GM21825 (cell line): ENCODE measurements around the gene GPBP1L1.

Source experiments
- ATAC-seq: cut with Tn5 transposase; IDR thresholded peaks from one replicate; pipeline ENCODE4 v1.9.1; 2021; ENCODE audit warnings: mild to moderate bottlenecking, moderate library complexity; ENCODE audit not compliant: unreplicated experiment

GPBP1L1 gene

DNA sequence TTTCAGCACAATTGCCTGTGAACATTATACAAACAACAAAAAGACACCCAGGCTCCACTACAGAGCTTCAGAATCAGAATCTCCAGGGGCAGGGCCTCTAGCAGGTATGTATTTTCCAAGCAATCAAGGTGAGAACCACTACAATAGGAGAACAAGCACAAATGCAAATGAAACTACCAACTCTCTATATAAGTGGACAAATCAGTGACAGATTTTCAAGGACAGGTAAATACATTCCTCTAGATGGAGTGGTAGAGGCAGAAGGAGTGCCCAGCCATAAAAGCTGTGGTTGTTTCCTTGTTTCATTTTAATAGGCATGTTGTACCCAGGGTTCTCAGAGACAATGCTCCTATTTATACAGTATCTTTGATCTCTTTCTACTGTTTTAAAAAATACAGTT is 42.4 kb downstream of the GPBP1L1 start:
- no peak for ATAC-seq

GRCh38 chr1:45643321-45643720 is 43.0 kb downstream of the GPBP1L1 start:
- no peak for ATAC-seq

DNA sequence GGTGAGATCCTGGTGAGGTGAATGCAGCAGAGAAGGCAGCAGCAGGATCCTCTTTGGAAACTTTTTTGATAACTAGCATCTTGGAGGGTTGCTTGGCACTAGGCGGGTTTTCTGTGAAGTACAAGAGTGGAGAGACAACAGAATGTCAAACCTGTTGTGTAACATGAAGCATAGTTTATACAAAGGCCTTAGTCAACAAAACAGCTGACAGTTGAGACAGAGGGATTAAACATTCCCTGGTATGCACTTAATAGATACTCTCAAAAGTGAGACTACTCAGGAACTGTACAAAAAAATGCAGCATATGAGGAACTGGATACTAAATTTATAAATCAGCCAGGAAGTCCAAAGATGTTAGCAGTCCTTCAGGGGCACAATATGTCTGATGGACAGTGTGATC is 46.0 kb downstream of the GPBP1L1 start:
- ATAC-seq = no peak

GRCh38 chr1:45635211-45635610 is 51.1 kb downstream of the GPBP1L1 start:
- ATAC-seq = no peak

GRCh38 chr1:45630429-45630828 is 55.9 kb downstream of the GPBP1L1 start:
- no peak for ATAC-seq

- ATAC-seq = no peak
Measured at GRCh38 chr1:45629035-45629434, 57.3 kb downstream of the GPBP1L1 start.

DNA sequence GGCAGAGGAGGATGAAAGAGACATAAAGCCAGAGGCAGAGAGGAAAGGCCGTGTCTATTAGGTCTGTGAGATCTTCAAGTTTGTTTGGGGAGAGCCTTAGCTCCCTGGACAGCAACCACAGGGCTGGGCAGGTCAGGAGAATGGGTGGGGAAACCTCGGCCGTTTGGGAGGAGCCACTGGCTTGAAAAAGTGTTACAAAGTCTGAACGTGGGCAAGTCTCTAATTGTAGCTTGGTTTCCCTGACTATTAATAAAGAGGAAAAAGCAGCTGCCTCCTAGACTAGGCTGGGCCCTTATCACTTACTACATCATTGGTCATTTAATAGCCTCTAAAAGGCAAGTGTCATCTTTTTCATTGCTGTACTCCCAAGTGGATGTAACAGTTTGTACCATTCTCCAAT is 62.4 kb downstream of the GPBP1L1 start, which contains the start of gene CCDC17:
CCDC17 (minus strand) TSS at position 83 of the 400 bp plus-strand sequence. CDS start 145 bp downstream, outside the sequence.
- no peak for ATAC-seq

- no peak for ATAC-seq
Measured at GRCh38 chr1:45622524-45623394, 63.6 kb downstream of the GPBP1L1 start.

DNA sequence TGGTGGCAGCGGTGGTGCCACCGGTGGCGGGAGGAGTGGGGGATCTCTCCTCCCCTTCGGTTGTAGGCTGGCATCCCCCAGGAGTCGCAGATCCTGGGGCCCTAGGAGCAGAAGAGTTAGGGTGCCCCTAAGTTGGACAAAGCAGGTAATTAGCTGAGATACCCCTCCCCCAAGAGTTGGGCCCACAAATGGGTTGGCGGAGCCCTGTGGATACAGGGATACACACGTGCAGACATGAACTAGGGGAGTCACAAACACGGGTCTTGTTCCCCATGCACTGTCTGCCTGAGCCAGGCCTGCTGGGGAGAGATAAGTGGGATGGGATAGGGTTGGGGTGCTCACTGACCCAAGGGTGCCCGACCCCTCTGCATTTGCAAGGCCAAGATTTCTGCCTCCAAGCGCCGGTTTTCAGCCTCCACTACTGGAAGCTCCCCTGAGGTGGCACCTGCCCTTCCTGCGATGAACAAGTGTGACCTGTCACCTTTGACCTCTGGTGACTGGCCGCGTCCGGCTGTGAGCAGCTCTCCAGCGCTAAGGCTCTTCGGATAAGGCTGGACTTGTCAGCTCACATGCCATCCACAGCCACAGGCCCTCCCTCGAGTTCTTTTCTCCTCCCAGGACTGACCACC is 64.3 kb downstream of the GPBP1L1 start:
- no peak for ATAC-seq

- no peak for ATAC-seq
Measured at GRCh38 chr1:45621501-45621836, 64.9 kb downstream of the GPBP1L1 start.

DNA sequence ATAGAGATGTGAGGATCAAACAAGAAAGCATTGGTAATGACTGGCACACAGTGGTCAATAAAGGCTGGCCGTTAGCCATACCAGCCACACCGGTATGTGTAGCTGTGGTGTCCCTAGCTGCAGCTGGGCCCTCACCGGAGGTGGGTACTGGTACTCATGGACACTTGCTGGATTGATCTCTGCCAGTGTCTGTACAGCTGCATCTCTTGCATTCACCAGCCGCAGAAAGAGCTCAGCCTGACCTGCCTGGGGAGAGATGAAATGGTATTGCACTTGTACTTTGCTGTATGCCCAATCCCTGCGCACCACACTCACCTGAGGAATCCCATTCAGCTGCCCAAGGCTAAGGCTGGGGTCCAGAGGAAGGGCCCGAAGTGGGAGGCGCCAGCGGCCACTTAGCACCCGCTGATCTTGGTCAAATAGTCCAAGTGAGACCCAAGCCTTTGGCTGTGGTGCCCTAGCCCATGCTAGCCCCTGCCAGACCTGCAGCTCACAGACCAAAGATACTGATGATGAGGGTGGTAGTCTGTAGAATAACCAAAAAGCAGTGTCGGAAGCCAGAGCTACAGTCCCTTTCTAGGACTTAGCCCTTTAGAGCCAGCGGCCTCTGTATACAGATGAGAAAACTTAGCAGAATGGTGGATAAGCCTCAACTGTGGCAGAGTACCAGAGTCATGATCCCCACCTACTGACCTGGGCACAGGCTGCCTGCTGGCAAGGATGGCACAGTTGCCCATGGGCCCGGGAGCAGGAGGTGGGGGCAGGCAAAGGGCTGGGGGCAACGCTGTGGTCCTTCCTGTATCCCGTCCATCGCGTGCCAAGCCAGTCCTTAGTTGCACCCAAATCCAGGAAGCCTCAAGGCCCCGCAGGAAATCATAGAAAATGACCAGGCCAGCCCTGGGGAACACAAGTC is 65.5 kb downstream of the GPBP1L1 start:
- ATAC-seq = no peak

DNA sequence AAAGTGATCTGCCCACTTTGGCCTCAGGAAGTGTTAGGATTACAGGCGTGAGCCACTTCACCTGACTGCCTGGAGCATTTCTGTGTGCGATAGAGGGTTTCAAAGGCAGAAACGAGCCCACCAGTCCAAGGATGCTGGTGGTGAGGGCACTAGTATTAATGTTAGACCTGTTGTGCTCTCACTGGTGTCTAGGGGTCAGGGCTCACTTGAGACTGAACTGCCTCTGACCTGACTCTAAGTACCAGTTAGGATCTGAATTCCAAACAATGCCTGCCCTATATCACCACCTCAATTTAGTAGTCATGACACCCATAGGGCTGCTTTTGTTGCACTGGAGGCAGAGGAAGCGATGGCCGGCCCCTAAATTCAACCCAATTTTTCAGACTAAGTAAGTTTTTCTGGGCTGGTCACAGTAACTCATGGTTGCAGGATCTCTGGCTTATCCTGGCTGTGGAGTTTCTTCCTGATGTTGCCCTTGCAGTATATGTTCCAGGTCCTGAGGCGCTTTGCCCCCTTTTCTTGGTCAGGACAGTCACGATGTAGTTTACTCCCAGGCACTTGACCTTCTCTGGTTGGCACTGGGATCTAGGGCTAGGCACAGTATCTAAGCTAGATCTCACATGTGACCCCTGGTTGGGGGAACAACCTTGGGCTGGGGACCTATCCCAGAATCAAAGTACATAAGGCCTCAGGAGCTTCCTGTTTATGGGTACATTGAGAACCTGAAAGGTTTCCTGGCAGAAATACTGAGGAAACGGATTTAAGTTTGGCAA is 67.0 kb downstream of the GPBP1L1 start:
- ATAC-seq = no peak

DNA sequence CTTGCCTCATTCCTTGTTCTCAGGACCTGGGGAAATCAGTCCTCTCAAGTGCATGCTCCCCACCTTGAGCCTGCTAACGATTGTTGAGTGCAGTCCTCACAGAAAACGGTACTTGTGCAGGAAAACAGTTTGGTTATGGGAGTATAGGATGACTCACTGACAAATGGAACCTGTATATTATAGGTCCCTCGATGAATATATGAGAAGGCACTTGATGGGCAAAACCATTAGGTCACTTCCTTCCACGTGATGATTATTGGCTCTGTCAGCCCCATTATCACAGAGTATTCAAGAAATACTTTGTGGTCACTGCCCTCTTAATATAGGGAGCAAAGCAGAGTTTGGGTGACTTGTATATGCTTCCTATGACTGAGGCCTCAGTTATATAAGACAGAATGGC is 68.7 kb downstream of the GPBP1L1 start:
- no peak for ATAC-seq

DNA sequence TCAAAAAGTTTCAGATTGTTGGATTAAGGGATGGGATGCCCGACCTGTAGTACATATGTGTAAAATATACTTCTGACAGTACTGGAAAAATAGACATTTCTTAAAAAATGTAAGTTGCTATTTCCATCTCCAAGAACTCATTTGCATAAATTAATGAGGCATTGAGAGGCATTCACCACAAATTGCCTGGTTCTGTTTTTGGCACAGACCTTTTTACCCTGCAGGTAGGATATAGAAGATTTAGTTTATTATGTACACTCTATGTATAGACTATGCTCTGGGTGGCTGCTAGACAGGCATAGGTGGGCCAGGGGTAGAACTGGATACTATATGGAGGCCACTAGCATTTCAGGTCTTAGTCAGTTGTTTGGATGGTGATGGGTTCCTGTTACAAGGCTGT is 70.4 kb downstream of the GPBP1L1 start:
- ATAC-seq = no peak

DNA sequence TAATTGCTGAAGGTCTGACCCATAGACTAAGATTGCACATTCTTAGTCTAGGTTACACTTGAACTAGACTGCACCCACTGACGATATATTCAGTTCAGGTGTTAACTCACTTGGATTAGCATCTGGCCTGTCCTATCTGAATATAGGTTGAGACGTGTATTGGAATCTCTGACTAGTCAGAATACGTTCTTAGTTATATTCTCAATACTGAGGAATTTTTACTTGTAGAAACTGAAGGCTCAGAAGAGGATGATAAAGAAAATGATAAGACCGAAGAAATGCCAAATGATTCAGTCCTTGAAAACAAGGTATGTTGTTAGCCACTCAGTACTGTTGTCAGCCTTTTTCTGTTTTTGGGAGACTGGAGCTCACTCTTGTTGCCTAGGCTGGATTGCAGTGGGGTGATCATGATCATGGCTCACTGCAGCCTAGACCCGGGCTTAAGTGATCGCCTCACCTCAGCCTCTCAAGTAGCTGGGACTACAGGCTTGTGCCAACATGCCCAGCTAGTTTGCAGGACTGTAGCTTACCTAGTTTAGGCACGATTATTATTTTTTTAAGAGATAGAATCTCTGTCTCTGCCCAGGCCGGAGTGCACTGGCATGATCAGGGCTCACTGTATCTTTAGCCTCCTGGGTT is 73.3 kb downstream of the GPBP1L1 start:
- ATAC-seq = no peak

DNA sequence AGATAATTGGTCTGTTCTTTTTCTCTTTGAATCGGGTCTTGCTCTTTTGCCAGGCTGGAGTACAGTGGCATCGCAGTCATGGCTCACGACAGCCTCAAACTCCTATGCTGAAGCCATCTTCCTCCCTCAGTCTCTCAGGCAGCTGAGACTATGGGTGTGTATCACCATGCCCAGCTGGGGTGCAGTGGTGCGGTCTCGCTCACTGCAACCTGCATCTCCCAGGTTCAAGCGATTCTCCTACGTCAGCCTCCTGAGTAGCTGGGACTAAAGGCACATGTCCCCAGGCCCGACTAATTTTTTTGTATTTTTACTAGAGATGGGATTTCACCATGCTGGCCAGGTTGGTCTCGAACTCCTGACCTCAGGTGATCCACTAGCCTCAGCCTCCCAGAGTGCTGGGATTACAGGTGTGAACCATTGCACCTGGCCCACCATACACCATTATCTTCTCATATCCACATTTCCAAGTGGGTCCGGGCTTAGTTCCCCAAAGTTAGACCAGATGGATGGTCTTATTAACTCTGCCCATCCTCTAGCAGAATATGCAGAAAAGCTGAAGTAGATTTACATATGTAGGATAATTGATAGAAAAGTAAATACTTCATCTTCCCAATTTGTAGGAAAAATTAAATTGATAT is 75.6 kb downstream of the GPBP1L1 start:
- ATAC-seq = no peak

GRCh38 chr1:45608175-45609156 is 77.9 kb downstream of the GPBP1L1 start:
- no peak for ATAC-seq

- no peak for ATAC-seq
Measured at GRCh38 chr1:45607404-45608074, 78.8 kb downstream of the GPBP1L1 start.
